Stimulated activated CD4-positive, alpha-beta T cell treated with anti-CD3 and anti-CD28 coated beads, Interleukin-2, amount 100 ng/mL, for 4 hours (primary cell): Measurements from ENCODE around the gene HCLS1.
"Not testable (repeated sequence)": the region's sequence is repeated elsewhere in the genome, so short reads cannot be mapped to it uniquely, and the experiment has no call there.

ENCODE experiments used
- DNase-seq: peaks from one replicate; pipeline ENCODE4 v3.0.0-alpha.2; 2020; ENCODE audit warnings: low read depth

Gene HCLS1

DNA sequence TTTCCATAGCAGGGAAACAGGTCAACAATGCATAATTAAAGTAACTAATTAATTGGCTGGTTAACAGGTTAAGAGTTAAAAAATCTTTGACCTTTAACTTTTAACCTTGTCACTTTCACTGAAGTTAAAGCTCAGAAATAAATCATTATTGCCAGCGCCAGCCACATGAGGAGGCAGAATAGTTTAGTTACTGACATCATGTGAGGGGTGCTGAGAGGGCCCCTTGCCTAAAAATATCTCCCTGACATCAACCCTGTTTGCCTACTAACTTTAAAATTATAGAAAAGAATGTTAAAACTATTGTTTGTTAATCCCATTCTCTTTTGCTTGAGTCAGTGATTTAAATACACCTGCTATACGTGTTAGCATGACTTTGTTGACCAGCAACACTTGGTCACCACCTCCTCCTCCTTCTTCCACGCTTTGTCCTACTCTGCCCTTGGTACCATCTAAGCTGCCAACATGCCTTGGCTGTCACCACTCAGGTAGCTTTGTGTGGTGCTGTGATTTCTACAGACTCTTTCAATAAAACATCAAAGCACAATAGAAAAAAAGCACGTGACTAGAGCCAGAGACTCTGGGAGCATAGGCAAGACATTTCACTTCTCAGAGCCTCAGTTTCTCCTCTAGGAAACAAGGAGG, 64.8 kb downstream of the HCLS1 start:
- no peak for DNase-seq

DNA sequence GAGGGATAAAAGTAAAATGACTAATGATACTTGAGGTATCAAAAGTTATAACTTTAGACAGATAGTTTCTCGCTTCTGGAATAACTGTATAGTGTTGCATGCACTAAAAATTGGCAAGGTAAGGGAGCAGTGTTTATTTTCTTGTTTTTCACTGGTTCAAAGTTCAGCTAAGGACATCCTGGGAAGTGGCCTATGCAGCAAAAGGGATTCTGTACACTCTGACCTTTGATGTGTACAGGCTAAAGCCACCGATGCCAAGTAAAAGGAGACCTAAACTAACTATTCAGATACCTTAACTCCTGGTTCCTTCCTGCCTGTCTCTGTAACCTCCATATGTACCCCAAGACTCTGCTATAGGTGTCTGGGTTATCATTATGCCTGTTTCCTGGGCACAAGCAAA, 65.9 kb downstream of the HCLS1 start:
- no peak for DNase-seq

DNA sequence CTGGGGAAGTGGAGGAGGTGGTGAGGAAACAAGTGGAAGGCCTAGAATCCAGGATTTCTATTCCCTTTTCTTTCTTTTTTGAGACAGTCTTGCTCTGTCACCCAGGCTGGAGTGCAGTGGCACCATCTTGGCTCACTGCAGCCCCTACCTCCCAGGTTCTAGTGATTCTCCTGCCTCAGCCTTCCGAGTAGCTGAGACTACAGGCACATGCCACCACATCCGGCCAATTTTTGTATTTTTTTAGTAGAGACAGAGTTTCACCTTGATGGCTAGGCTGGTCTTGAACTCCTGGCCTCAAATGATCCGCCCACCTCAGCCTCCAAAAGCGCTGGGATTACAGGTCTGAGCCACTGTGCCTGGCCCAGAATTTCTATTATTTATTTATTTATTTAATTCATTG, 66.9 kb downstream of the HCLS1 start:
- not testable (repeated sequence) for DNase-seq

DNA sequence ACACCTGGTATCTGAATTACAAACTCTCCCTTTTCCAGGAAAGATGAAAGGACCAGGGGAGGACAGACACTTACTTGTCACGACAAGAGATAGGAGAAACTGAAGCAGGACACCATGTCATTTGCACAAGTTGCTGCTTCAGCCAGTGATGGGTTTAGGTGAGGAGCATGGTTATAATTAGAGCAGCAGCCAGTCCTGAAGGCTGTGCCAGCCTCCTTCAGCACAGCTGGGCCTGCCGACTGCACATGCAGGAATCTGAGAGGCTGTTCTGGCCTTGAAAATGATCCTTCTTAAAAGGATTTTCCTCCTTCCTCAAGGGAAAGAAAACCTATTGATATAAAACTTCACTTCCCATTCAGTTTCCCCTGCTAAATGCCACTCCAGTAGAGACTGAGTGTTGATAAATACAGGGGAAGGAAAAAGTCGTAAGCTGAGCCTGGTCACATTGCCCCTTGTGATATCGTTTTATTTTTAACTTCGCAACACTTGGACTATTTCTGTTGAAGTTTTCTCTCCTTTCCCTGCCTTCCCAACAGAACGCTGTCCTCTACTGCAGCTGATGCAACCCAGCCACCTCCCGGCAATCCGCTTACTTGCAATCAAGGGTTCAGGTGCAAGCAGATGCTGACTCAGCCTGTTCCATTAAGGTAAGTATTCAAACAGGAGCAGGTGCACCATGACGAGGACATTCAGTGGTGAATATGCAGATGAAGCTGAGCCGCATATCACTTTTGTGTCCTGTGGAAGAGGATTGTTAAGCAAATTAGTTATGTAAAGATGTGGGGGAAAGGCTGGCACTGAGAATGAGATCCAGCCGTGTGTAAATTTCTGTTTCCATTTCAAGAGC, 67.6 kb downstream of the HCLS1 start, which contains the start of gene FBXO40:
FBXO40 (plus strand) TSS at position 524 of the 847 bp plus-strand sequence. CDS start 27,197 bp downstream, outside the sequence.
- DNase-seq, result no peak

DNA sequence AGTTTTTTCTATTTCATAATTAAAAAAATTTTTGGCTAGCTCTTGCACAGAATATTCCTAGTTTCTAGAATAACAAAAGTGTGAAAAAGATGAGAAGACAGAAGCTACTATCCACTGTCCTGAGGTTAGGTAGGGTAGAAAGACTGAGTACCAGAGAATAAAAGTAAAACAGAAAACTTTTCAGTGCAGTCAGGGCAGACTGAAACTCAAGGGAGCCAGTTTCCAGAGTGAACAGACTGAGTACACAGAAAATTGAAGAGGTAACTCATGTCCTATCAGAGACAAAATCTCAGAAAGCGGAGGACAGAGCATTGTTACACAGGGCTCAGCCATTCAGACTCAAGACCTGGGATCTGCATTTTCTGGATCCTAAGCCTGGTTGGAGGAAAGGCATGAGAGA, 76.3 kb downstream of the HCLS1 start:
- DNase-seq, result no peak

DNA sequence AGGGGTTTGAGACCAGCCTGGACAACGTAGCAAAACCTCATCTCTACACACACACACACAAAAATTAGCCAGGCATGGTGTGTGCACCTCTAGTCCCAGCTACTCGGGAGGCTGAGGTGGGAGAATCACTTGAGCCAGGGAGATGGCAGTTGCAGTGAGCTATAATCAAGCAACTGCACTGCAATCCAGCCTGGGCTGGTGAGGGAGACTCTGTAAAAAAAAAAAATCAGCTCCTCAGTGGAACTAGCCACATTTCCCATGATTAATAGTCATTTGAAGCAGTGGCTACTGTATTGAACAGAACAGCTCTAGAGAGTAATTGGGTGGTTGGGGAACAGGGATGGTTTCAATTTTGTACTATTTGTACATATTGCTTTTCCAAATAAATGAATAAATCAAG, 79.0 kb downstream of the HCLS1 start:
- DNase-seq, result no peak
